ENCODE data around the gene SPRING1. TPM values are rescaled to one million over a fixed set of nuclear protein-coding genes. Genes with fewer than 3 reads are reported as not detected.

SPRING1 gene
- total and polyA plus RNA-seq, 2 of the 4 experiments (the other 2 are of a cell fraction): 12.4 to 14.0 TPM

- Histone ChIP-seq H4K5ac (ENCODE audit: low read depth, low read length) (no peak overlapping the region), H3K56ac (ENCODE audit: extremely low read depth, insufficient read depth, low read length) (no peak overlapping the region), H3K36me3 (ENCODE audit: control insufficient read depth, insufficient read depth, low read length) (peaks cover 1% of the 10 kb centered on the region), H3K4me2 (ENCODE audit: low read depth, low read length) (no peak overlapping the region), H4K20me1 (ENCODE audit: insufficient read depth, low read length) (peaks cover 14% of the 10 kb centered on the region; the same call in 1 of the 2 replicates), H3K23ac (ENCODE audit: low read depth, low read length) (no peak overlapping the region), H2AK9ac (replicated peaks; ENCODE audit: low read depth, low read length, poor library complexity) (no peak overlapping the region), H3K18ac (ENCODE audit: low read depth, low read length) (no peak overlapping the region), H4K8ac (ENCODE audit: low read depth in 2 of 2, low read length in 2 of 2) (no peak overlapping the region), H3K14ac (replicated peaks; ENCODE audit: low read depth, low read length) (no peak overlapping the region), H3K9me1 (ENCODE audit: insufficient read depth, low read length) (peaks cover 15% of the 10 kb centered on the region), H4K91ac (ENCODE audit: insufficient read depth, low read depth, low read length) (no peak overlapping the region), H3K9ac (ENCODE audit: low read depth, low read length) (no peak overlapping the region), H2BK5ac (ENCODE audit: low read depth, low read length, poor library complexity, severe bottlenecking) (no peak overlapping the region), H2AFZ (replicated peaks; ENCODE audit: low read length, poor library complexity) (no peak overlapping the region), H3K4me1 (ENCODE audit: control insufficient read depth, insufficient read depth, low read length) (peaks cover 2% of the 10 kb centered on the region; the same call in 1 of the 2 replicates), H3K4ac (ENCODE audit: low read depth, low read length) (no peak overlapping the region), H2BK120ac (ENCODE audit: low read depth, low read length) (no peak overlapping the region), H3K27ac (ENCODE audit: insufficient read depth, low read length) (no peak overlapping the region), H3K4me3 (ENCODE audit: insufficient read depth, low read depth, low read length) (no peak overlapping the region), H3K79me1 (ENCODE audit: low read depth in 1 of 2, low read length in 2 of 2) (peaks cover 39 to 58% of the 10 kb centered on the region in 2 experiments), H3K27me3 (ENCODE audit: control insufficient read depth, insufficient read depth, low read length) (no peaks in the 10 kb centered on the region), H2BK15ac (ENCODE audit: low read depth, low read length) (no peak overlapping the region), H2BK20ac (ENCODE audit: low read depth, low read length) (no peak overlapping the region), H3K9me3 (ENCODE audit: control insufficient read depth, insufficient read depth, low read length) (no peaks in the 10 kb centered on the region), H2AK5ac (ENCODE audit: low read depth, low read length) (no peak overlapping the region)
- ChIA-PET CTCF (no interaction called here), POLR2A (ENCODE audit: unreplicated experiment) (no interaction called here)
- in situ Hi-C loops (cut with MboI; ENCODE audit: low sequenced_read_pairs): no loop called here
- TF ChIP-seq RAD21 (IDR thresholded peaks at IDR 0.05; ENCODE audit: low read length) (no peak), MAZ (IDR thresholded peaks at IDR 0.05; ENCODE audit: borderline replicate concordance, low read depth, low read length) (no peak), SMC3 (IDR thresholded peaks at IDR 0.05; ENCODE audit: low read depth, low read length) (no peak), NFE2L2 (IDR thresholded peaks at IDR 0.05; ENCODE audit: low read depth, low read length) (no peak), RCOR1 (IDR thresholded peaks at IDR 0.05; ENCODE audit: insufficient replicate concordance, low read length) (no peak), RFX5 (IDR thresholded peaks at IDR 0.05; ENCODE audit: low read depth, low read length) (no peak), CEBPB (IDR thresholded peaks at IDR 0.05; ENCODE audit: low read depth, low read length) (no peak), ELK1 (IDR thresholded peaks at IDR 0.05; ENCODE audit: borderline replicate concordance, low read depth, low read length) (no peak), MAFK (IDR thresholded peaks at IDR 0.05; ENCODE audit: low read depth, low read length) (no peak), FOS (IDR thresholded peaks at IDR 0.05; ENCODE audit: low read depth, low read length) (no peak), CHD1 (IDR thresholded peaks at IDR 0.05; ENCODE audit: low read depth, low read length) (no peak), POLR2A (IDR thresholded peaks at IDR 0.05; ENCODE audit: low read depth, low read length) (no peak), MXI1 (IDR thresholded peaks at IDR 0.05; ENCODE audit: borderline replicate concordance, low read depth, low read length) (no peak), BHLHE40 (IDR thresholded peaks at IDR 0.05; ENCODE audit: low read depth, low read length) (no peak)
- TF ChIP-seq, protein P1, sequence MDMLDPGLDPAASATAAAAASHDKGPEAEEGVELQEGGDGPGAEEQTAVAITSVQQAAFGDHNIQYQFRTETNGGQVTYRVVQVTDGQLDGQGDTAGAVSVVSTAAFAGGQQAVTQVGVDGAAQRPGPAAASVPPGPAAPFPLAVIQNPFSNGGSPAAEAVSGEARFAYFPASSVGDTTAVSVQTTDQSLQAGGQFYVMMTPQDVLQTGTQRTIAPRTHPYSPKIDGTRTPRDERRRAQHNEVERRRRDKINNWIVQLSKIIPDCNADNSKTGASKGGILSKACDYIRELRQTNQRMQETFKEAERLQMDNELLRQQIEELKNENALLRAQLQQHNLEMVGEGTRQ (IDR thresholded peaks at IDR 0.05; ENCODE audit: low read depth, low read length): no peak
- TF ChIP-seq, protein P2, sequence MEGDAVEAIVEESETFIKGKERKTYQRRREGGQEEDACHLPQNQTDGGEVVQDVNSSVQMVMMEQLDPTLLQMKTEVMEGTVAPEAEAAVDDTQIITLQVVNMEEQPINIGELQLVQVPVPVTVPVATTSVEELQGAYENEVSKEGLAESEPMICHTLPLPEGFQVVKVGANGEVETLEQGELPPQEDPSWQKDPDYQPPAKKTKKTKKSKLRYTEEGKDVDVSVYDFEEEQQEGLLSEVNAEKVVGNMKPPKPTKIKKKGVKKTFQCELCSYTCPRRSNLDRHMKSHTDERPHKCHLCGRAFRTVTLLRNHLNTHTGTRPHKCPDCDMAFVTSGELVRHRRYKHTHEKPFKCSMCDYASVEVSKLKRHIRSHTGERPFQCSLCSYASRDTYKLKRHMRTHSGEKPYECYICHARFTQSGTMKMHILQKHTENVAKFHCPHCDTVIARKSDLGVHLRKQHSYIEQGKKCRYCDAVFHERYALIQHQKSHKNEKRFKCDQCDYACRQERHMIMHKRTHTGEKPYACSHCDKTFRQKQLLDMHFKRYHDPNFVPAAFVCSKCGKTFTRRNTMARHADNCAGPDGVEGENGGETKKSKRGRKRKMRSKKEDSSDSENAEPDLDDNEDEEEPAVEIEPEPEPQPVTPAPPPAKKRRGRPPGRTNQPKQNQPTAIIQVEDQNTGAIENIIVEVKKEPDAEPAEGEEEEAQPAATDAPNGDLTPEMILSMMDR (conservative IDR thresholded peaks at IDR 0.05; ENCODE audit: low read depth, low read length): no peak
- no TSS peak for BruUV-seq (replicated peaks)
- no peak for DNase-seq
- no peak for ATAC-seq (ENCODE audit: low read depth)
- dilution Hi-C loops (cut with HindIII; ENCODE audit: low sequenced_read_pairs, unreplicated experiment): no loop called here
- no CpG with 5 or more reads among the region's 3 CpGs for WGBS, 2 experiments (ENCODE audit: extremely low coverage in 2 of 2, insufficient read length in 1 of 2)
- intact Hi-C loops (cut with micrococcal nuclease): no loop called here
Measured at GRCh38 chr12:116731801-116732200, 6.1 kb downstream of the SPRING1 start.
